ENCODE measurements around the gene ZNF474.

DNA sequence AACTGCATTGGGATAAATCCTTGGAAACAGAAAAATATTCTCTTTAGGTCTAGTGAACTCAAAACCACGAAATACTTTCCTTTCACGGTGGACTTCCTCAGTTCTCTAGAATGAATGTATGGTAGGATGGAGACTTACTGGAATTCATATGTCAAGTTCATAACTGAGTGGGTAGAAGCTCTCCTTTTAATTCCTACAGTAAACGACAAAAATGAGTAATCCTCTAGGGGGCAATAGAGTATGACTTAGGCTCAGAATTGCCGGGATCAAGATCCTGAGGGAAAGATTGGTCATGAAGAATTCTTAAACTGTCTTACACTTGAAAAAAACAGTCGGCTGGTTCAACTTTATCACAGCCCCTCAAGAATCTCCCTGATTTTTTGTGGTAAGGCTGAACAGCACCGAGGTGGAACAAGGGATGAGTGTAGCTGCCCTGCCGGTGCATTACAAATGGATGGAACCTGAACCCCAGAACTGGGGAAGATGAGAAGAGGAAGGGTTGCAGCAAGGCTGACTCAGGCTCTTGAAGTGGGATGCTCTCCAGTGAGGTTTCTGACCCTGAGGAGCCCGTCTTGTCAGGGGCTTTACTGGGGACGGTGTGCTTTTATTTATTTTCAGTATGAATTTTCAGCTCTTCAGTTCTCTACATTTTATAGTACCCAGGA lies 37.3 kb upstream of the ZNF474 start:
- no peak for TF ChIP-seq CREB1 (IDR thresholded peaks at IDR 0.05)
- TF ChIP-seq SRF (IDR thresholded peaks at IDR 0.05; ENCODE audit: low read depth, low read length), result no peak
- no peak for TF ChIP-seq POLR2AphosphoS5 (IDR thresholded peaks at IDR 0.05; ENCODE audit: low read depth, low read length)
- TF ChIP-seq CTCF (IDR thresholded peaks at IDR 0.05; ENCODE audit: control extremely low read depth in 1 of 3, insufficient read depth in 1 of 3, low read depth in 1 of 3, low read length in 3 of 3), result peak in 2 of 3 experiments; percentile 51 to 53; a peak in 2 of 4 replicates
- TF ChIP-seq TAF1 (IDR thresholded peaks at IDR 0.05; ENCODE audit: low read depth, low read length), result no peak
- TF ChIP-seq POLR2A (IDR thresholded peaks at IDR 0.05; ENCODE audit: control extremely low read depth in 1 of 2, low read depth in 2 of 2, low read length in 2 of 2), result no peak
- no peak for TF ChIP-seq RNF2 (IDR thresholded peaks at IDR 0.05; ENCODE audit: borderline replicate concordance, low read depth, low read length, missing control alignments, poor library complexity, severe bottlenecking)
- no peak for TF ChIP-seq CHD2 (IDR thresholded peaks at IDR 0.05; ENCODE audit: low read length)
- no peak for TF ChIP-seq MAX (IDR thresholded peaks at IDR 0.05)
- TF ChIP-seq, protein P1, sequence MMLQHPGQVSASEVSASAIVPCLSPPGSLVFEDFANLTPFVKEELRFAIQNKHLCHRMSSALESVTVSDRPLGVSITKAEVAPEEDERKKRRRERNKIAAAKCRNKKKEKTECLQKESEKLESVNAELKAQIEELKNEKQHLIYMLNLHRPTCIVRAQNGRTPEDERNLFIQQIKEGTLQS (IDR thresholded peaks at IDR 0.05; ENCODE audit: insufficient read depth, low read depth, low read length), result no peak
- TF ChIP-seq CEBPB (IDR thresholded peaks at IDR 0.05; ENCODE audit: low read depth, low read length), result no peak
- TF ChIP-seq SIRT6 (IDR thresholded peaks at IDR 0.05; ENCODE audit: low read length), result no peak
- TF ChIP-seq RFX5 (IDR thresholded peaks at IDR 0.05; ENCODE audit: borderline replicate concordance, low read depth, low read length), result no peak

All from H1 (cell line).